ENCODE measurements around the gene COPRS. TPM values are rescaled to one million over a fixed set of nuclear protein-coding genes. Genes with fewer than 3 reads are reported as not detected.
"Not testable (repeated sequence)": the region's sequence is repeated elsewhere in the genome, so short reads cannot be mapped to it uniquely, and the experiment has no call there.

The COPRS gene
- total RNA-seq, 1 donor from 2014 or later = 35.4 TPM

GRCh38 chr17:31811101-31811500 lies 47.9 kb downstream of the COPRS start:
- DNase-seq (ENCODE audit: extremely low spot score in 2 of 2) = no peak
- Histone ChIP-seq H3K27ac (no peak overlapping the region), H3K4me3 (no peak overlapping the region), H3K9me3 (no peaks in the 10 kb centered on the region), H3K36me3 (no peaks in the 10 kb centered on the region), H3K27me3 (no peaks in the 10 kb centered on the region), H3K4me1 (no peaks in the 10 kb centered on the region)
- TF ChIP-seq POLR2A (IDR thresholded peaks at IDR 0.05) (no peak), CTCF (IDR thresholded peaks at IDR 0.05) (no peak), POLR2AphosphoS5 (IDR thresholded peaks at IDR 0.05; ENCODE audit: insufficient read depth in 1 of 2, low read depth in 1 of 2) (no peak)
- intact Hi-C loops (cut with DNase I) = no loop called here

GRCh38 chr17:31809876-31810275 lies 49.2 kb downstream of the COPRS start:
- H3K9me3 ChIP-seq; H3K4me3 ChIP-seq; DNase-seq (ENCODE audit: extremely low spot score in 2 of 2); H3K36me3 ChIP-seq; intact Hi-C loops (cut with DNase I); H3K4me1 ChIP-seq; H3K27ac ChIP-seq; H3K27me3 ChIP-seq: not testable (repeated sequence)

GRCh38 chr17:31808521-31809050 lies 50.5 kb downstream of the COPRS start:
- H3K4me3 ChIP-seq = no peak overlapping the region
- no peak overlapping the region for H3K27ac ChIP-seq
- no peak for TF ChIP-seq CTCF (IDR thresholded peaks at IDR 0.05)
- TF ChIP-seq POLR2A (IDR thresholded peaks at IDR 0.05) = no peak
- TF ChIP-seq POLR2AphosphoS5 (IDR thresholded peaks at IDR 0.05; ENCODE audit: insufficient read depth in 1 of 2, low read depth in 1 of 2) = no peak
- no peaks in the 10 kb centered on the region for H3K4me1 ChIP-seq
- intact Hi-C loops (cut with DNase I) = no loop called here
- DNase-seq (ENCODE audit: extremely low spot score in 2 of 2) = no peak
- no peaks in the 10 kb centered on the region for H3K36me3 ChIP-seq
- no peaks in the 10 kb centered on the region for H3K9me3 ChIP-seq
- no peaks in the 10 kb centered on the region for H3K27me3 ChIP-seq

GRCh38 chr17:31807846-31808245 lies 51.2 kb downstream of the COPRS start:
- H3K4me1 ChIP-seq = no peaks in the 10 kb centered on the region
- H3K27ac ChIP-seq = no peak overlapping the region
- intact Hi-C loops (cut with DNase I) = no loop called here
- H3K4me3 ChIP-seq = no peak overlapping the region
- no peaks in the 10 kb centered on the region for H3K27me3 ChIP-seq
- no peak for DNase-seq (ENCODE audit: extremely low spot score in 2 of 2)
- H3K9me3 ChIP-seq = no peaks in the 10 kb centered on the region
- TF ChIP-seq CTCF (IDR thresholded peaks at IDR 0.05) (no peak), POLR2A (IDR thresholded peaks at IDR 0.05) (no peak), POLR2AphosphoS5 (IDR thresholded peaks at IDR 0.05; ENCODE audit: insufficient read depth in 1 of 2, low read depth in 1 of 2) (no peak)
- no peaks in the 10 kb centered on the region for H3K36me3 ChIP-seq

GRCh38 chr17:31806921-31807320 lies 52.1 kb downstream of the COPRS start:
- Histone ChIP-seq H3K4me1 (no peaks in the 10 kb centered on the region), H3K27ac (no peak overlapping the region), H3K36me3 (no peaks in the 10 kb centered on the region), H3K9me3 (no peaks in the 10 kb centered on the region), H3K4me3 (no peak overlapping the region), H3K27me3 (no peaks in the 10 kb centered on the region)
- DNase-seq (ENCODE audit: extremely low spot score in 2 of 2) = no peak
- intact Hi-C loops (cut with DNase I) = no loop called here
- TF ChIP-seq POLR2A (IDR thresholded peaks at IDR 0.05) = no peak
- TF ChIP-seq POLR2AphosphoS5 (IDR thresholded peaks at IDR 0.05; ENCODE audit: insufficient read depth in 1 of 2, low read depth in 1 of 2) = no peak
- TF ChIP-seq CTCF (IDR thresholded peaks at IDR 0.05) = no peak

All from vagina (tissue), 2 donors.